PC-3 (cell line): ENCODE results near the gene GOLGA8R.
"Not testable (repeated sequence)": the region's sequence is repeated elsewhere in the genome, so short reads cannot be mapped to it uniquely, and the experiment has no call there.

Source experiments
- EZH2 ChIP-seq: fragments of 300-600 bp; sonication (generic); IDR thresholded peaks from one replicate; pipeline ENCODE4 v1.6.1; 2017; ENCODE audit warnings: antibody characterized with exemption, mild to moderate bottlenecking, low read length; ENCODE audit not compliant: unreplicated experiment
- TF ChIP-seq, protein P1 (sequence below): fragments of 300-600 bp; sonication (generic); conservative IDR thresholded peaks from 2 replicates; pipeline ENCODE4 v1.5.1; 2017; ENCODE audit warnings: antibody characterized with exemption, low read depth, mild to moderate bottlenecking, low read length

GRCh38 chr15:30462176-30462575 is 48.1 kb upstream of the GOLGA8R start:
- TF ChIP-seq, protein P1, sequence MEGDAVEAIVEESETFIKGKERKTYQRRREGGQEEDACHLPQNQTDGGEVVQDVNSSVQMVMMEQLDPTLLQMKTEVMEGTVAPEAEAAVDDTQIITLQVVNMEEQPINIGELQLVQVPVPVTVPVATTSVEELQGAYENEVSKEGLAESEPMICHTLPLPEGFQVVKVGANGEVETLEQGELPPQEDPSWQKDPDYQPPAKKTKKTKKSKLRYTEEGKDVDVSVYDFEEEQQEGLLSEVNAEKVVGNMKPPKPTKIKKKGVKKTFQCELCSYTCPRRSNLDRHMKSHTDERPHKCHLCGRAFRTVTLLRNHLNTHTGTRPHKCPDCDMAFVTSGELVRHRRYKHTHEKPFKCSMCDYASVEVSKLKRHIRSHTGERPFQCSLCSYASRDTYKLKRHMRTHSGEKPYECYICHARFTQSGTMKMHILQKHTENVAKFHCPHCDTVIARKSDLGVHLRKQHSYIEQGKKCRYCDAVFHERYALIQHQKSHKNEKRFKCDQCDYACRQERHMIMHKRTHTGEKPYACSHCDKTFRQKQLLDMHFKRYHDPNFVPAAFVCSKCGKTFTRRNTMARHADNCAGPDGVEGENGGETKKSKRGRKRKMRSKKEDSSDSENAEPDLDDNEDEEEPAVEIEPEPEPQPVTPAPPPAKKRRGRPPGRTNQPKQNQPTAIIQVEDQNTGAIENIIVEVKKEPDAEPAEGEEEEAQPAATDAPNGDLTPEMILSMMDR: not testable (repeated sequence)
- TF ChIP-seq EZH2: not testable (repeated sequence)
